Activated CD4-positive, alpha-beta T cell treated with anti-CD3 and anti-CD28 coated beads for 4 hours (primary cell): ENCODE results near the gene ATP8B4.

ENCODE experiments used
- DNase-seq, 2 donors: peaks; one replicate each; pipeline ENCODE4 v3.0.0-alpha.2; 2020

The ATP8B4 gene

DNA sequence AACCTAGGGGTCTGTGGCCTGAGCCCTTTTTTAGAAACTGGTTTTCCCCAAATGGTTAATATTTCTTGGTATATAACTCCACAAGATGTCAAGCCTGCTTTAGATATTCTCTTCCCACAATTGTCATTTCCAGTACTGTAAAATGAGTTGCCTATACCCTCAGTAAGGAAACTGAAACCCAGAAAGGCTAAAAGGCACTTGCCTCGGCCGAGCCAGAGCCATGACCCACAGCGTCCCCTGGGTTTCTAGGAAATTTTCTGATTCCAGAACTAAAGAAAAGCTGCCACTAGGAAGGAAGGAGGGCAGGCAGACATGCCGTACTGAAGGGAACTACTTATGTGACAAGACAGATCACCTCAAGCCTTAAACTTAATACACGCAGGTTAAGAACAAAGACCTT is 59.1 kb downstream of the ATP8B4 start:
- no peak for DNase-seq

DNA sequence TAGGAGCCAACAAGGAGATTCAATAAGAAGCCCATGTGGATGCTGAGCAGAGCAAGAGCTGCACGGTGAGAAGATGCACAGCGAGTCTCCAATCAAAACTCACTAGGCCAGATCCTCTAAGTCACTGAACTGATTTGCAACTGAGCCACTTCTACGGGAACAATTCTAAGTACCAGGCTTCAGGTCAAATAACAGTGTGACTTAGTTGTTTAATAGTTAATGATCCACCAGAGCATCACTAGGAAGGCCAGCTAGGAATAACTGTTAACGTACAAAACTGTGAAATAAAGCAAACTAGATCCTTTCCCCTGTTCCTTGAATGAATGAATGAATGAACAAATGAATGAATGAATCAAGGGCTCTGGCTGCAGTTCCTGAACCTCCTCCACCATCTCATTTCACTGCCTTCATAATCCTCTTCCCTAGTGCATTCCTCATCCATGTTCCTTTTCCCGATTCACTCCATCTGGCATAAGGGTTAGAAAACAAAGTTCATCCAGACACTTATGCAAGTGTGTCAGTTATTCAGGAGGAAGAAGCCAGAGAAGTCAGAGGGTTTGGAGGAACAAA is 59.7 kb downstream of the ATP8B4 start:
- no peak for DNase-seq

DNA sequence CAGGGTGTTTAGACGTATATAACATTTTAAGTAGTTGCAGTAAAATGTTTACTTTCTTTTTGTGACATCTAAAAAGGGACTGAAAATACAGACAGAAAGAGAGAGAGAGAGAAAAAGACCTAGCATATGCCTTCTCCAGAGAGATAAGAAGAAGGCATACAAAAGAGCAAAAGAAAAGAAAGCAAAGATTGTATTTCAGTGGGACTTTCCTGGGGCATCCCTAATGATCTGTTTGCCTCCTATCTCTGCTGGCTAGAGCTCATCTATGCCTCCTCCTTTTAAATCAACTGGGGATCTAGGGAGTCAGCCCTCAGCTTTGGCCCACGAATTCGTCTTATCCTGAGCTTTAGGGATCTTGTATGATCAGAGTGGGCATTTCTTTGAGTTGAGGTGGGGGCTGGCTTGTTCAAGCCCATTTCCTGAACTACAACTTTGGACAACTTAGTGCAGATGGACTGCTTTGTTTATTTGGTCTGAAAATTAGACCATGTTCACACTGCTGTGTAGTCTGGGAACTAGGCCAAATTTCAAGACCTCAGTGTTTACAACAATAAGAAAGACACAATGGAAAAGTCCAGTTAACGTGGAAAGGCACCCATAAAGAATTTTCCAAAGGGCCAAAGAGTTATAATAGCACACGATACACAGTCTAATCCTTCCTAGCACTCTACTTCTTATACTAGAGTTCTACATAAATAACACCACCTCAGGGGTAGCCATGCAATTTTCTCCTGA is 61.0 kb downstream of the ATP8B4 start:
- no peak for DNase-seq

DNA sequence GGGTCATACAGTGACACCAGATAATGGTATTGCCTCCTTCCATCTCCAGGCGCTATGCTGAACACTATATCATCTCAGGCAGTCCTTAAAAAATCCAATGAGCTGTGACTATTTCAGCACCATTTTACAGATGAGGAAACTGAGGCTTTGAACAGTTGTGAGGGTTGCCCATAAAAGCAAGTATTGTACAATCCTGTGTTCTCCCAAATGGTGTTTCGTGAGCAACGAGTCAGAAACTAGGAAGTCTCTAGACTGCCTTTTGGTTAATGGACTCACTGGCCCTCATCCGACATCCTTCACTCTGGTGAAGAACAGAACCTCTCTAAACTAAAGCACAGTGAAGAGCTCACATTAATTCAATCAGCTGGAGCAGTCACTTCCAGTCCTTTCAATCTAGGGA is 61.8 kb downstream of the ATP8B4 start:
- no peak for DNase-seq

DNA sequence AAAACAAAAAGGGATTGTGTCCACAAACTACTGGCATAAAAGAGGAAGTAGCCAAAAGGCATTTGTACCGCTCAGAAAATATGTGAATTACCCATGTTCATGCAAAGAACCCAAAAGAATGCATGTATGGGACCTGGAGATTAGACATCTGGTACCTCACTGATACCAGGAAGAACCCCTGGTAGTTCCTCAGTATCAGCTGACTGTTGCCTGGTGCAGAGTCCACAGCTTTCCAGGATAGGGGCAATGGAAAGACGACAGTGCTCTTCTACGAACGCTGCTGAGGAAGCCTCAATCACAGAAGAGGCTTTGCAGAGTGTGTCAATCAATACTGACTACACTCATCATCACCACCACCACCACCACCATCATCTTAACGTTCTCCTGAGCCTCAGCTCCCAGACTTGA is 63.3 kb downstream of the ATP8B4 start:
- no peak for DNase-seq

DNA sequence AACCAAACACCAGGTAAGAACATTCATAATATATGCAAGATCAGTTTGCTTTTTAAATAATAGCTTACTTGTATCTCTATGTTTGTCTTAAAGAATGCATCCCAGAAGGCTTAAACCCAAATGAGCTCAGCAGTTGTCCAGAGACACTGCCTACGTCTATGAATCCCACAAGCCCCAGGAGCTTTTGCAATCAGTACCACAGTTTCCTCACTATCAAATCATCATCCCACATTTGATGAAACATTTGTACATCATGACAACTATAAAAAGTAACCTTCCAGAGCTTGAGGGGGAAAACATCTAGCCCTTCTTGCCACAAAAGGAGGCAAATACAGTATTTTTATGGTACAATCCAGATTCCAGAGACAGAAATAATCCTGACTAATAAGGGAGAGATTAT is 63.7 kb downstream of the ATP8B4 start:
- DNase-seq, result no peak

DNA sequence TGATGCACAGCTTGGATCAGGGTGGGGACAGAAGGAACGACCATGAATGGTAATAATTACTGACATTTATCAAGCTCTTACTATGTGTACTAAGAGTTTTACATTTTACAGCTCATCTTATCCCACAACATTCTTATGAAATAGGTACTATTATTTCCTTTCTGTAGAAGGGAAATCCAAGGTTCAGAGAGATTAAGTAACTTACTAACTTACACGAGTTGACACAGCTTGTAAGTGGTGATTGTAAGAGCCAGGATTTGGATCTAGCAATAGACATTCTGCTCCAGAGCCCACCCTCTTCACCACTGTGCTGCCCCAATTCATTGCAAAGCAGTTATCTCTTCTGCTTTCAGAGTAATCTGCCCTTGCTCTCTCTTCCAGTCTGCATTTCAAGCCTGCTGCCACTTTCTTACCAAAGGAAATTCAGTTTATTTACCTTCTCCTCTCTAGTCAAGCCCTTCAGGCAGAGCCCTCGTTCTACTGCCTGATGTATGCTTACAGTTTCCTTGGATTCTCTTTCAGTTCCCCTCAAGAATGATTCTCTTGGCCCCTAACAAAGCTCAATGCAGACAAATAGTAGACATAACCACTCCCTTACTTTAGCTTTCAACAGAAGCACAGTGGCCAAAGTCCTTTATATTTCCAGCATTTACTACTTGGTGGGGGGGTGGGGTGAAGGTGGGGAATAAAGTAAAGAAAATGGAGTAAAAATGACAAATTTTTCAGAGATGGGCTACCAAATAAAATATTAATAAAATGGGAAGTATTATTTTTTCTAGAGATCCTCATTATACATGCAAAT is 65.8 kb downstream of the ATP8B4 start:
- DNase-seq, result no peak

DNA sequence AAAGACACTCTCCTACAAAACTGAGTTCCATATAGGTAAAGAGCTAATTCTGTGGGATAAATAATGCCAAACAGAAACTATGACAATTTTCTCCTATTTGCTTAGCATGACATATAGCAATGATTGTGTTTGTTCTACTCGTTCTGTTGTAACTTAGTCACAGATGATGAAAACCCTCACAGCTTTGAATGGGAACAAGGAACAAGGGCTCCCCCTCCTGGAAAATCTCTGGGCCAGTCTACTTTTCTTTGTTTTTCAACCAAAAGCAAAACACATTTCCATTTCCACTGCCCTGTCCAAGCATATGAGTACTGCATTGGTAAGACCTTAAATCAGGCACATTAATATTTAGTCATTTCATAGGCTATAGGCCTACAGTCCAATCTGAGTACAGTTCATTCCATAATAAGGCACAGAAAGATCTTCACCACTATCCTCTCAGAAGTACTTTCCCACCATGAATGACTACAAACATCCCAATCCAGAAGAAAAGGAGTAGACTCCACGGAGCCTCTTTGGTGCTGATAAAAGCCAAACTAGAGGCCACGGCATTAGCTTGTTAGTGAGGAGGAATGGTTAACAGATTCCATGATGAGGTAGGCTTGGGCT is 67.1 kb downstream of the ATP8B4 start:
- no peak for DNase-seq

DNA sequence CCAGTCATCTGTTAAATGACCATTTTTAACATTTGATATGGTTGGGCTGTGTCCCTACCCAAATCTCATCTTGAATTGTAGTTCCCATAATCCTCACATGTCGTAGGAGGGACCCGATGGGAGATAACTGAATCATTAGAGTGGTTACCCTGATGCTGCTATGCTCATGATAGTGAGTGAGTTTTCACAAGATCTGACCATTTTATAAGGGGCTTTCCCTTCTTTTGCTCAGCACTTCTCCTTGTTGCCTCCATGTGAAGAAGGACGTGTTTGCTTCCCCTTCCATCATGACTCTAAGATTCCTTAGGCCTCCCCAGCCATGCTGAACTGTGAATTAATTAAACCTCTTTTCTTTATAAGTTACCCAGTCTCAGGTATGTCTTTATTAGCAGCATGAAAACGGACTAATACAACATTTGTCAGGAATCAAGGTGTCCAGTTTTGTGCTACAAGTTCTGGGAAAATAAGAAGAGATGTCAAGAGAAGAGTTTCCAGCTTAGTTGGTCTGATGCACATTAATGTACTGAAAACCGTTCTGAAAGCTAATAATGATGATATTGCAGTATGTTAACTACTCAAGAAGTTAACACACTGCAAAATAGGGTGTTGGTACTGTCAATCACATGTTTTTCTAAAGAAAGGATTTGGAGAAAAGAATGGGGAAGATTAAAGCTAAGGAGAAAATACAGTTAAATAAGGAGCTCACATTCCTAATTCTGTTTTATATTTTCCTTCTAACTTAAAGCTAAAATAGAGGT is 67.9 kb downstream of the ATP8B4 start:
- DNase-seq, result no peak

DNA sequence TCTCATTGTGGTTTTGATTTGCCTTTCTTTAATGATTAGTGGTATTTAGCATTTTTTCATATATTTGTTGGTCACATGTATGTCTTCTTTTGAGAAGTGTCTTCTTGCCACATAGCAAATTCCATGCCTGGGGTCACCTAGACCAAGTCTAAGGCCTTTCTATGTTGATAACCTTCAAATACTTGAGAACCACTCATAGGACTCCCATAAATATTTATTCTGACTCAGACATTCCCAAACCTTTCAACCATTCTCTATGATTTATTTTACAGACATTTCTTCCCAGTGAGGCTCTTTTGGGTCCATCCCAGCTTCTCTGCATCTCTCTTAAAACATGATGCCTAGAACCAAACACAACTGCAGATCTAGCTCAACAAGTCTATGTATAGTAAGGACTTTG is 69.2 kb downstream of the ATP8B4 start:
- no peak for DNase-seq

DNA sequence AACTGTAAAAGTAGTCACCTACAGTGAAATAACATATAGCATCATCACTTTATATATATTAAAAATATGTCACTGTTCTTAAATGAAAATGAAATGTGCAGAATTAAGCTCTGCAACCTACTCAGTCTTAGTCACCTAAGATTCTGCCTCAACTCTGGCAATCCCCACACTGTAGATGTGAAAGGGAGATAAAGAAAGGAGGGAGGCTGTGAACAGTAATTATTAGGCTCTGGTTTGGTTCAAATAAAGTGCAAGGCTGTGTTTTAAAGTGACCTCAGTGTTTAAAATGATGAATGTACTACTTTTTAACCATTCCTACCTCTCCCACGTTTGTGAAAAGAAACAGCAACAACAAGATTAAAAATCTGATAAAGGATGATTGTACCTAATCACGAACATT is 72.2 kb downstream of the ATP8B4 start:
- no peak for DNase-seq

DNA sequence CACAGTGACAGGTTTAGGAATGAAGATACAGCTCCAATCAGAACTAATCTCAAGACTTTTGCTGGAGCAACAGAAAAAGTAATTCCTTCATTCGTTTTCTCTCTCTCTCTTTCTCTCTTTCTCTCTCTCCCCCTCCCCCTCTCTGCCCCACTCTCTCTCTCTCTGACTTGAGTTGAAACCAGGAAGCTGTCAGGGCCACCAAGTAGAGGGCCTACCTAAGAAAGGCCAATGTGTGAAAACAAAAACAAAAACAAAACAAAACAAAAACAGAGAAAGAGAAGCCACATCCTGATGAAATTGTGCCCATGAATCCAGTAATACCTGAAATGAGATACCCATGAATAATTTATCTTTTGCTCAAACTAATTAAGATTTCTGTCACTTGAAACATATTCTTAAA is 72.9 kb downstream of the ATP8B4 start:
- no peak for DNase-seq

DNA sequence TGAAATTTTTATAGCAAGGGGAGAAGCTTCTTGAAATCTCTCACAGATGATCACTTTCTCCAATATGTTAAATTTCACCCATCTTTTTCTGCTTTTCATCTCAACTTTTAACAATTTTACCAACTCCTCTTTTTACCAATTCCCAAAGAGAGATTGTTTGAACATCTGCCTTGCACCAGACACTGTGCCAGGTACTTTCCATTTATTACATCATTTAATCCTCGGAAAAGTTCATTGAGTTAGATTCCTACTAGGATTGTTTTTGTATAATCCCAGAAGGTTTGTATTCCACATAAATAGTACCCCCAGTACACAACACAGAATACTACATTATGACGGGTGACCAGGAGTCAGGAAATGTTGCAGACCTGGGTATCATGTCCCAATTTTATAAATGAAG is 74.1 kb downstream of the ATP8B4 start:
- DNase-seq, result no peak

DNA sequence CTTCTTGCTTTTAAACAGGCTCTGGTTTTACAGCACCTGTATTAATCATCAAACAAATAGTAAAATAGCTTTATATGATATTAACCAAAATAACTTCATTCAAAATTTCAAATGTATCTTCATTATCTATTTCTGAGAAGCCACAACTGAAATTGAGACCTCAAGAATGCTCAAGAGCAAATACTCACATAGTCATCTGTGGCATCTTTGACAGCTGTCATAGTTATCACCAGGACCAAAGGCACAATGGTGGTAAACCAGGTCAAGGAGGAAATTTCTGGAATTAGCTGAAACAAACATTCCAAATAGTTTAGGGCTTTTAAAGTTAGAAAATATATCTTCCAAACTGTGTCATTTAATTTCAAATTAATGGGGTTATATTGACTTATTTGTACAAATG is 74.6 kb downstream of the ATP8B4 start:
- no peak for DNase-seq

DNA sequence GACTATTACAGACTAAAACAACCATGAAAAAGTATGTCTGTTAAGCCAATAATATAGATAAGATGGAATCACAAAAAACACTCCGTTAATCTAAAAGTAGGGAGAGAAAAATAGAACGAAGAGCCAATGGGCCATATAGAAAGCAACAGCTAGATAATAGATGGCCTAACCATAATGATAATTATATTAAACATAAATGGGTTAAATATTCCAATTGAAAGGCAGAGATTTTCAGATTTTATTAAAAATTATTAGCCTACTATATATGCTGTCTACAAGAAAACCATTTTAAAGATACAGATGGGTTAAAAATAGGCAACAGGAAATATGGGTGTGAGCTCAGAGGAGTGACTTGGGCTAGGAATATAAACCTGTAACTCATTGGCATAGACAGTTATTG is 76.3 kb downstream of the ATP8B4 start:
- no peak for DNase-seq

DNA sequence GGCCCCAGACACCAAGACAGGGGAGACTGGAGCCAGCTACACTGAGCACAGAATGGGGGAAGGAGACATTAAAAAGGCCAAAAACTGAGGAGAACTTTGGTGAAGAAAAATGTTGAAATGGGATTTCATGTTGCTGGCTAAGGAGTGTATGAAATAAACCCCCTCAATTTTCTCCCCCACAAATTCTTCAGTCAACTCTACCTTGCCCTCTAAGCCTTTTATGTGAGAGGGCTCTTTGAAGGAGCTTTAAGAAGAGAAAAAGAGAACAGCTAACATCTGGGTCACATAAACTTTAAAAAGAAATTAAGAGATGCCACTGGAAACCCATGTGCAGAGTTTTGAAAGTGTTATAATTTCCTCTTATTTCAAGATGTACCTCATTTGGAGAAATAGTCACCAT is 88.6 kb downstream of the ATP8B4 start:
- no peak for DNase-seq

DNA sequence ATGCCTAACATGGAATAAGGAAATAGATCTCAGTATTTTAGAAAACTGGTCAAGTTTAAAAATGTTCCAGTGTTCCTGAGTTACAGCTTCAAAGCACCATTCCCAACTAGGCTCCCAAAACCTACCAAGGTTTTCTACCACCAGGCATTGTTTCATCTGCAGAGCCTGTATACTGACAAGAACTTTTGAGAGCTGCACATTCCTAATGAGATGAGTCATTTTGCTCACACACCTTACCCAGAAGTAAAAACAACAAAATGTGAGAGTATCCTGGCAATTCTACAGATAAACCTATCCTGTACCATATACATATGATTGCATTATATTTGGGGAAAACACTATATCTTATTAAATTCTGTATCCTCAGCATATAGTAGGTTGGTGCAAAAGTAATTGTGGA is 90.7 kb downstream of the ATP8B4 start:
- DNase-seq, result no peak

DNA sequence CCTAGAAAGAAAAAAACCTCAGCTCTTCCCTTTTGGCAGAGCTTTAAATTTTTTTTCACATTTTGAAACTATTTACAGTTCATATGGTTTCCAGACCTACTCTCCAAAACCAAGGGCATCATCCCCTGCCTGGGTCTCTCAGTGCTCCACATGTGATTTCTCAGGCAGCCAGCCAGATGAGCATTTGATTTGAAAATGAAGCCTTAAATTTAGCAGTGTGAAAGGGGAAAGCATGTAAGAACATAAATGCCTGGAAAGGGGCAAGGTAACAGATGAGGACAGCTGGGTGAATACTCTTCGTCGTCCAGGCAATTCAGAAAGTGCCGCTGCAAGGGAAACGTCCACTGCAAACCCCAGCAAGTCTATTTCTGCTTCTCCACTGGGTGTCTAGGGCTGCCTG is 94.8 kb downstream of the ATP8B4 start:
- no peak for DNase-seq

DNA sequence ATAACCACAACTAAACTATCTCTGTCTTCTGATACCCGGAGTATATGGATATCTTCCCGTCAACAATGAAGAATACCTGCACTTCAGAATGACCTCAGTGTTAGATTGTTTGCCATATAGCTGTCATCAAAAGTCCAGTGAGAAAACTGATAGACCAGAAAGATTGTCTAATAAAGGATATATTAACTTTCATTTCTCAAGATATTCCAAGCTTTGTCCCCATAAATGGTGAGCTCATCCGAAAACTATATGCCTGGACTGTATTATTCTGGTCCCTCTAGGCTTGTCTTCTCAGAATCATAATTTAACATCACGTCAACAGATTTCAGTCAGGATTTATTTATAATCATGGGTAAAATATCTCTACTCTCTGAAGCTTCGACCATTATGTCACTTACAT is 100.5 kb downstream of the ATP8B4 start:
- no peak for DNase-seq

DNA sequence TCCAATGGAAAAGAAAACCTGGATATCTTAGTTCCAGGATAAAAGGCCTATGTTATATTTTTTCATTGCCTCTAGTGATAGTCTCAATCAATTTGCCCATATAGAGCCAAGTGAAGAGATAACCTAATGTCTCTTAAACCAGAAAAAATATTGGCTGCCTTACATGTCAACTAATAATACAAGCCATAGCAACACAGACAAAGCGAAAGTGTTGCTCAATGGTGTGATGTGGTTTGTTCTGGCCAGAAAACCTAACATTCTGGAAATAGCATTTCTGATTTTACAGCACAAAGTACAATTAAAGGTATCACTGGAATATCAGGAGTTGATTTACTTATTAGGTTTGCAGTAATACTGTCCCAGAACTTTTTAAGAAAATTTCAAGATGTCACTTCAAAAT is 101.5 kb downstream of the ATP8B4 start:
- DNase-seq, result no peak

DNA sequence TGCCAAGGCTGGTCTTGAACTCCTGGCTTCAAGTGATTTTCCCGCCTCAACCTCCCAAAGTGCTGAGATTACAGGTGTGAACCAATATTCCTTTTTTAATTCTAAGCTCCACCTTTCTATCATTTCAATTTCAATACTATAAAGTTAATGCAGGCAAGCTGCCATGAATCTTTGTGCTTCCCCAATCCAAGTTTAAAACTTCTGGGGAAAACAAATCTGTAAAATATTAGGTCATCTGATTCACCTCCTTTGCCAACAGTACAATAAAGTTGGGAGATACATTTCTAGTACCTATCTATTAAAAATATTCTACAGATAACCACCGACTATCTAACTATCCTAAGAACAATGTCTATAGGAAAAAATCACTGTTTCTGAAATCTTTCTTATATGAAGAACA is 102.1 kb downstream of the ATP8B4 start:
- no peak for DNase-seq

DNA sequence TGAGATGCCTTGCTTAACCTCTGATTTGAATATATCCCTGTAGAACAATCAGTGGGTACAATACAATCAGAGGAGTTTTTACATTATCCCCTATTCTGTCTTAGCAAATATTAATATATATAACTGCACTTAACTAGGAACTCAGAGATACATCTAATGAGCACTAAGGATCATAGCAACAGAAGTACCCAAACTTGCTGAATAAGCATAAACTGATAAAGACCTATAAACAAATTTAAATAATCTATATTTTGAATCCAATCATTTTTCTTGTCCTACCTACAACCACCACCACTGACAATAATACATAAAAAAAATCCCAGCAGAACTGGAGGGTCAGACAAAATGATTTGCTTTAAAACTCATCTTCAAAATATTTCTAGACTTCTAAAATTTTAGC is 106.2 kb downstream of the ATP8B4 start:
- DNase-seq, result no peak

DNA sequence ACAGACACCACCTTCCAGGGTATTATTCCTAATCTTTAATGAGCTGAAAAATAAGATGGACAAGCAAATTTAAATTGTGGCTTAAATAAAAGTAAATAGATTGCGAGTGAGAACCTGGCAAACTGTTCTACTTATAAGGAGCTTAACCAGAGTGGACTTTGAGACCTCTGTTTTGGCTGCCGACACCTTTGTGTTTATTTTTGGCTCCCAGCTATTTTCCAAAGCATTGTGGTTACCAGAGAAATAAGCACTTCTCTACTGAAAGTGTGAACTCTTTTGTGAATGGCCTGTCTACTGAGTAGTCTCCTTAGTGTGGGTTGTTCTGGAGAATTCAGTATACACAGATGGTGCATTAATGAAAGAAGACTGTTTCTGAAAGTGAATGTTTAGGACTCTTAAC is 109.4 kb downstream of the ATP8B4 start:
- DNase-seq, result no peak
